GM12873 (cell line): ENCODE results near the gene GHR.

Experiments used
- TF ChIP-seq, protein P1 (sequence below): IDR thresholded peaks from 2 replicates; pipeline ENCODE4 v1.5.1; 2012; ENCODE audit warnings: low read depth, mild to moderate bottlenecking, moderate library complexity, low read length, control low read depth; ENCODE audit not compliant: insufficient read depth; ENCODE audit errors: missing control alignments

GHR gene

GRCh38 chr5:42566652-42567295 lies 143.5 kb downstream of the GHR start:
- TF ChIP-seq, protein P1, sequence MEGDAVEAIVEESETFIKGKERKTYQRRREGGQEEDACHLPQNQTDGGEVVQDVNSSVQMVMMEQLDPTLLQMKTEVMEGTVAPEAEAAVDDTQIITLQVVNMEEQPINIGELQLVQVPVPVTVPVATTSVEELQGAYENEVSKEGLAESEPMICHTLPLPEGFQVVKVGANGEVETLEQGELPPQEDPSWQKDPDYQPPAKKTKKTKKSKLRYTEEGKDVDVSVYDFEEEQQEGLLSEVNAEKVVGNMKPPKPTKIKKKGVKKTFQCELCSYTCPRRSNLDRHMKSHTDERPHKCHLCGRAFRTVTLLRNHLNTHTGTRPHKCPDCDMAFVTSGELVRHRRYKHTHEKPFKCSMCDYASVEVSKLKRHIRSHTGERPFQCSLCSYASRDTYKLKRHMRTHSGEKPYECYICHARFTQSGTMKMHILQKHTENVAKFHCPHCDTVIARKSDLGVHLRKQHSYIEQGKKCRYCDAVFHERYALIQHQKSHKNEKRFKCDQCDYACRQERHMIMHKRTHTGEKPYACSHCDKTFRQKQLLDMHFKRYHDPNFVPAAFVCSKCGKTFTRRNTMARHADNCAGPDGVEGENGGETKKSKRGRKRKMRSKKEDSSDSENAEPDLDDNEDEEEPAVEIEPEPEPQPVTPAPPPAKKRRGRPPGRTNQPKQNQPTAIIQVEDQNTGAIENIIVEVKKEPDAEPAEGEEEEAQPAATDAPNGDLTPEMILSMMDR: no peak

DNA sequence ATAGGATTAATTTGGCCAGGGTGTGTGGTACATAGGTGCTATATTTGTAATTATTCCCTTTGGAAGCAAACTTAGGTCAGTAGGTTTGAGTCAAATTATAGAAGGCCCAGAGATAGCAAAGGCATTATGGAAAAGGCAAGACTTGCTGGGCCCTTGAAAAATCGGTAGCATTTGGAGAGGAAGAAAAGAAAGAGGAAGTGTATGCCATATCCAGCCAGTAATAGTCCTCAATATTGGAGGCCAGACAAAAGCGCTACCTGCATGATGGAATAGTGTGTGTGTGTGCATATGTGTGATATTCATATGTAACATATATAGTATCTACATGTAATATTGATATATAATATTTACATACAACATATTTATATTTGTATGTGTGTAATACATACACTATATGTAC lies 146.1 kb downstream of the GHR start:
- TF ChIP-seq, protein P1: no peak

- TF ChIP-seq, protein P1: no peak
Measured at GRCh38 chr5:42569953-42570548, 146.8 kb downstream of the GHR start.

- TF ChIP-seq, protein P1: no peak
Measured at GRCh38 chr5:42570966-42571960, 148.0 kb downstream of the GHR start.

DNA sequence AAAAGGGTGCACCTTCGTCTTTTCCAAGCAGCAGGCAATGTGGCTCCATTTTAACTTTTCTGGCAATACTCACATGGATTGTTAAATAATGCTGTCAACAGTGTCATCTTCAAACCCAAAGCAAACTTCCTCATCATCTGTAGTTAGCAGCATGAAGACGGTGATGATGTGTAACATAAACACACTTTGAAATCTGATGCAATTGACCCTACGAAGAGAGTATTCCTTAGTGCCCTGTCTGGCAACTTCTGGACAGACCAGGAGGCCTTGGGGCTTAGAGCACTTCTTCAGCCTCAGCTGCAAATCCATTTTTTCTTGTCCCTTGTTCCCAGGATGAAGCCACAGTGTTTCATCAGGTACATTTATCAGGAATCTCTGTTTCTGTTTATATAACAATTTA lies 149.1 kb downstream of the GHR start:
- TF ChIP-seq, protein P1: no peak

GRCh38 chr5:42573386-42573785 lies 150.1 kb downstream of the GHR start:
- TF ChIP-seq, protein P1: no peak

DNA sequence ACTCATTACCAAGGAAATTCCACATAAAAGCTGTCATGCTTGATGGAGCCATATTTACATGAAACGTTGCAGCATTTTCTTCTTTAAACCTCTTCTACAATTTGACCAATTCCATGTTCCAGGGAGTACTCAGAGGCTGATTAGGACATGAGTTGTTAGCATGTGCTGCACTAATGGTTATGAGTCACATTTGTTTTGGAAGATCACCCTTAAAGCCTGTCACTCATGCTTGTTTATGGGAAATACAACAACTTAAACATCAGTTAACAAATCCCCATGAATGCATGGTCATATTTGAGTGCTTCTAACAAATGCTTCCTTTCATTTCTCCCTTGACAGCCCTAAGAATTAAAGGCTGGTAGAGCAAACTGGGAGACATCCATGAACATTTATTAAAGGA lies 156.1 kb downstream of the GHR start:
- TF ChIP-seq, protein P1: no peak
